Mesenchymal stem cell (in vitro differentiated cells and primary cell): ENCODE results near the gene EFS.
A peak's percentile ranks its signal among the peaks of the same experiment; 100 is the strongest.

Experiments
- DNase-seq: peaks from one replicate; pipeline ENCODE4 v3.0.0-alpha.2; 2013
- H2AFZ ChIP-seq: one replicate; pipeline ENCODE4 v1.6.1; 2013; ENCODE audit warnings: low read depth, mild to moderate bottlenecking, control low read depth, inconsistent platforms, low read length, moderate library complexity
- H2AK5ac ChIP-seq: 2 replicates; pipeline ENCODE4 v1.6.1; 2013; ENCODE audit warnings: low read length, moderate library complexity, mild to moderate bottlenecking, inconsistent platforms; ENCODE audit not compliant: severe bottlenecking
- H2BK120ac ChIP-seq: one replicate; pipeline ENCODE4 v1.6.1; 2013; ENCODE audit warnings: low read depth, mild to moderate bottlenecking, inconsistent platforms, low read length, moderate library complexity
- H2BK12ac ChIP-seq, 2 experiments: one replicate each; pipeline ENCODE4 v1.6.1; 2013; ENCODE audit warnings: inconsistent platforms in 2 of 2, low read length in 2 of 2, mild to moderate bottlenecking in 2 of 2, moderate library complexity in 2 of 2, control low read depth in 1 of 2
- H2BK15ac ChIP-seq: one replicate; pipeline ENCODE4 v1.6.1; 2013; ENCODE audit warnings: mild to moderate bottlenecking, low read depth, inconsistent platforms; ENCODE audit not compliant: poor library complexity, severe bottlenecking
- H2BK5ac ChIP-seq: 2 replicates; pipeline ENCODE4 v1.6.1; 2013; ENCODE audit warnings: low read depth, mild to moderate bottlenecking, low read length, control low read depth, inconsistent platforms; ENCODE audit not compliant: poor library complexity, severe bottlenecking
- H3K14ac ChIP-seq, 2 experiments: one replicate each; pipeline ENCODE4 v1.6.1; 2013; ENCODE audit warnings: inconsistent platforms in 2 of 2, low read length in 2 of 2, control low read depth in 1 of 2, mild to moderate bottlenecking in 1 of 2, moderate library complexity in 1 of 2
- H3K18ac ChIP-seq, 2 experiments: one replicate each; pipeline ENCODE4 v1.6.1; 2013; ENCODE audit warnings: inconsistent platforms in 2 of 2, low read length in 2 of 2, control low read depth in 1 of 2, low read depth in 1 of 2, mild to moderate bottlenecking in 1 of 2
- H3K23ac ChIP-seq, 2 experiments: one replicate each; pipeline ENCODE4 v1.6.1; 2013; ENCODE audit warnings: inconsistent platforms in 2 of 2, low read length in 2 of 2, mild to moderate bottlenecking in 2 of 2, moderate library complexity in 2 of 2, control low read depth in 1 of 2
- H3K27ac ChIP-seq: 2 replicates; pipeline ENCODE4 v1.5.1; 2013; ENCODE audit warnings: mild to moderate bottlenecking, moderate library complexity, low read length, control low read depth, inconsistent platforms; ENCODE audit not compliant: poor library complexity, severe bottlenecking
- H3K27me3 ChIP-seq, 2 experiments: 2 replicates each; pipeline versions ENCODE4 v1.6.1 to v1.7.0; 2013; ENCODE audit warnings: low read length in 2 of 2, mild to moderate bottlenecking in 2 of 2, moderate library complexity in 2 of 2, control low read depth in 1 of 2, inconsistent platforms in 1 of 2; ENCODE audit not compliant: control insufficient read depth in 1 of 2, insufficient read depth in 1 of 2
- H3K36me3 ChIP-seq, 2 experiments: 2 replicates each; pipeline versions ENCODE4 v1.6.1 to v1.7.0; 2013; ENCODE audit warnings: low read length in 2 of 2, control low read depth in 1 of 2, inconsistent platforms in 1 of 2, low read depth in 1 of 2, mild to moderate bottlenecking in 1 of 2; ENCODE audit not compliant: insufficient read depth in 2 of 2, control insufficient read depth in 1 of 2
- H3K4ac ChIP-seq, 2 experiments: one replicate each; pipeline ENCODE4 v1.6.1; 2013; ENCODE audit warnings: inconsistent platforms in 2 of 2, low read length in 2 of 2, mild to moderate bottlenecking in 2 of 2, moderate library complexity in 2 of 2, control low read depth in 1 of 2, low read depth in 1 of 2
- H3K4me1 ChIP-seq: 2 replicates; pipeline ENCODE4 v1.6.1; 2013; ENCODE audit warnings: low read depth, low read length, control low read depth; ENCODE audit not compliant: control insufficient read depth, insufficient read depth
- H3K4me2 ChIP-seq: 2 replicates; pipeline ENCODE4 v1.6.1; 2013; ENCODE audit warnings: low read length, mild to moderate bottlenecking, inconsistent platforms; ENCODE audit not compliant: poor library complexity, severe bottlenecking
- H3K4me3 ChIP-seq, 2 experiments: 2 replicates each; pipeline versions ENCODE4 v1.5.1 to v1.7.0; 2013; ENCODE audit warnings: low read length in 2 of 2, mild to moderate bottlenecking in 2 of 2, control low read depth in 1 of 2, low read depth in 1 of 2; ENCODE audit not compliant: insufficient read depth in 1 of 2
- H3K79me1 ChIP-seq: replicated peaks from 2 replicates; pipeline ENCODE4 v1.6.1; 2013; ENCODE audit warnings: mild to moderate bottlenecking, control low read depth, low read length, inconsistent platforms; ENCODE audit not compliant: poor library complexity, severe bottlenecking
- H3K9ac ChIP-seq: 2 replicates; pipeline ENCODE4 v1.7.0; 2013; ENCODE audit warnings: mild to moderate bottlenecking, low read length, moderate library complexity
- H3K9me3 ChIP-seq: 2 replicates; pipeline ENCODE4 v1.7.0; 2013; ENCODE audit warnings: mild to moderate bottlenecking, low read length; ENCODE audit not compliant: control insufficient read depth
- H4K8ac ChIP-seq: one replicate; pipeline ENCODE4 v1.6.1; 2013; ENCODE audit warnings: inconsistent platforms, mild to moderate bottlenecking, low read length, moderate library complexity
- H4K91ac ChIP-seq: one replicate; pipeline ENCODE4 v1.6.1; 2013; ENCODE audit warnings: mild to moderate bottlenecking, low read length, inconsistent platforms
- WGBS: methylation state at CpG from one replicate; pipeline ENCODE4 v1.1.7; 2013; ENCODE audit warnings: mixed read lengths; 5-methylcytosine and 5-hydroxymethylcytosine counted together

Gene EFS

DNA sequence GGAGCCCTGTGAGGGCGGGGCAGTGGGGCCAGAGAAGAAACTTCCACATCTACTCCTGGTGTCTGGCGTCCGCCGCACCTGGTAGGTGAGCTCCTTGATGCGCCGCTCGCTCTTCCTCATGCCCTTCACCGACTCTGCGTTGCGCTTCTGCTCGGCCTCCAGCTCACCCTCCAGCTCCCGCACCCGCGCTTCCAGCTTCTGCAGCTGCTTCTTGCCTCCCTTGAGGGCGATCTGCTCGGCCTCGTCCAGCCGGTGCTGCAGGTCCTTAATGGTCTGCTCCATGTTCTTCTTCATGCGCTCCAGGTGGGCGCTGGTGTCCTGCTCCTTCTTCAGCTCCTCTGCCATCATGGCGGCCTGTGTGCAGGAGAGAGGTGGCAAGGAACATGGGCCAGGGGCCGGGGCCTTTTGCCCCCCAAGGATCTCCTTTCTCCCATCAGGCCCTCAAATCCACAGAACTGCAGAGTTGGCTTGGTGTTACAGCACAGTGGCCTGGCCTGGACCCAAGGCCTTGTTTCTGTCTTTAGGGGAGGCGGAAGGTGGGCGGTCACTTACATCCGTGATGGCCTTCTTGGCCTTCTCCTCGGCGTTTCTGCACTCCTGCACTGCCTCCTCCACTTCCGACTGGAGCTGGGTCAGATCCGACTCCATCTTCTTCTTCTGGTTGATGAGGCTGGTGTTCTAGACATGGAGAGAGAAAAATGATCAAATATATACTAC, 19.6 kb upstream of the EFS start:
- no peaks in the 10 kb centered on the region for H3K4me1 ChIP-seq
- no peak overlapping the region for H2AFZ ChIP-seq
- H3K9me3 ChIP-seq = no peaks in the 10 kb centered on the region
- no peak overlapping the region for H3K9ac ChIP-seq
- H3K4me3 ChIP-seq = no peak overlapping the region
- no peak overlapping the region for H2AK5ac ChIP-seq
- DNase-seq = no peak
- H2BK120ac ChIP-seq = no peak overlapping the region
- no peak overlapping the region for H3K23ac ChIP-seq
- no peak overlapping the region for H3K4me2 ChIP-seq
- H4K8ac ChIP-seq = no peak overlapping the region
- H2BK12ac ChIP-seq = no peak overlapping the region
- no peak overlapping the region for H3K4ac ChIP-seq
- no peaks in the 10 kb centered on the region for H3K79me1 ChIP-seq
- no peak overlapping the region for H3K18ac ChIP-seq
- no peak overlapping the region for H4K91ac ChIP-seq
- H3K36me3 ChIP-seq = no peaks in the 10 kb centered on the region
- no peak overlapping the region for H3K14ac ChIP-seq
- H2BK15ac ChIP-seq = no peak overlapping the region
- 92% methylated on average over 27 of the region's 29 CpGs for WGBS
- no peak overlapping the region for H3K27ac ChIP-seq
- H2BK5ac ChIP-seq = no peak overlapping the region
- peaks cover 59 to 85% of the 10 kb centered on the region in 2 experiments for H3K27me3 ChIP-seq

DNA sequence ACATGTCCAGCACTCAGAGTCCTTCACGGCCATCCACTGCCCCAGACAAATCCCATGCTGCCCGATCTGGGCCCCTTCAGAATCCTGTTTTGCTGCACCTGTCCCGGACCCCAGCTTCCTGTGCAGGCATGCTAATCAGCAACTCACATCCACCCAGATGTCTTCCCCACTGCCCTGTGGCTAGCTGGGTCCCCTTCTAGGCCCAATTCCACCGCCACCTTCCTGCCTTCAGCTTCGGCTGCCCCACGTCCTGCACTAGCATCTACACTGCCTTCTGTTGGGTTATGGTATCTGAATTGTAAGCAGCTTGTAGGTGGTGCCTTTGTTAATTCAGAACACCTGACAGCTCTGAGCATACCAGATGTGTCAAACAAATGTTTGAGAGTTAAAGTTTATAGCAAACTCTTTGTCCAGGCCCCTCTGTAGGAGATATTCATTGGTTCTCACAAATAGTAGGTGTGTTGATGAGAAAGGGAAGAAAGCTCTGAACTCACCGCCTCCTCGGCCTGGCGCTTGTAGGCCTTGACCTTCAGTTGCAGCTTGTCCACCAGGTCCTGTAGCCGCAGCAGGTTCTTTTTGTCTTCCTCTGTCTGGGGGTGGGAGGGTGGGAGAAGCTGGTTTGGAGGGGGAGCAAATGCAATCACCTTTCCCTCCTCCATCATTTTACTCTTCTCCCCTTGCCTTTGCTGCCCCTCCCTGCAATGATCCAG, 17.9 kb upstream of the EFS start:
- Histone ChIP-seq H3K23ac (no peak overlapping the region), H3K14ac (no peak overlapping the region), H3K9ac (no peak overlapping the region), H2BK5ac (no peak overlapping the region), H3K36me3 (no peaks in the 10 kb centered on the region), H2AFZ (no peak overlapping the region), H3K4me2 (no peak overlapping the region), H3K18ac (no peak overlapping the region), H3K27me3 (peaks cover 63 to 85% of the 10 kb centered on the region in 2 experiments), H3K4ac (no peak overlapping the region), H3K4me3 (no peak overlapping the region), H3K4me1 (no peaks in the 10 kb centered on the region), H4K91ac (no peak overlapping the region), H2BK120ac (no peak overlapping the region), H2AK5ac (no peak overlapping the region), H4K8ac (no peak overlapping the region), H3K79me1 (no peaks in the 10 kb centered on the region), H3K9me3 (no peaks in the 10 kb centered on the region), H2BK12ac (no peak overlapping the region), H2BK15ac (no peak overlapping the region), H3K27ac (no peak overlapping the region)
- no peak for DNase-seq
- whole genome bisulfite sequencing = 88% methylated on average over 8 of the region's 10 CpGs

DNA sequence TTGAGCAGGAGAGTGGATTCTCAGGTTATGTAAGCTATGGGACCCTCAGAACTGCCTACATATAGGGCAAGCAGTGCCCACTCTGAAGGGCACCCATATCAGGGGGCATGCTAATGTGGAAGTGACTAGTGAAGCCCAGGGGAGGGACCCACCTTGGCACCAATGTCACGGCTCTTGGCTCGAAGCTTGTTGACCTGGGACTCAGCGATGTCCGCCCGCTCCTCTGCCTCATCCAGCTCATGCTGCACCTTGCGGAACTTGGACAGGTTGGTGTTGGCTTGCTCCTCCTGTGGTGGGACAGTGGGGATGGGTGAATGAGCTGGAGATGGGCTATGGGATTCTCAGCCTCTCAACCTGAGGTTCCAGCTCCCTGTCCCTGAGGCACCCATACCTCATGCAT, 17.3 kb upstream of the EFS start:
- no peak for DNase-seq
- 95% methylated on average over 6 of the region's 6 CpGs for WGBS
- Histone ChIP-seq H3K9ac (no peak overlapping the region), H3K36me3 (no peaks in the 10 kb centered on the region), H3K27ac (no peak overlapping the region), H3K4me2 (no peak overlapping the region), H2BK120ac (no peak overlapping the region), H3K9me3 (no peaks in the 10 kb centered on the region), H4K91ac (no peak overlapping the region), H2BK5ac (no peak overlapping the region), H3K79me1 (no peaks in the 10 kb centered on the region), H2BK12ac (no peak overlapping the region), H3K4me1 (no peaks in the 10 kb centered on the region), H3K23ac (no peak overlapping the region), H2AFZ (no peak overlapping the region), H2BK15ac (no peak overlapping the region), H4K8ac (no peak overlapping the region), H3K4me3 (no peak overlapping the region), H3K18ac (no peak overlapping the region), H3K14ac (no peak overlapping the region), H3K27me3 (peaks cover 63 to 87% of the 10 kb centered on the region in 2 experiments), H3K4ac (no peak overlapping the region), H2AK5ac (no peak overlapping the region)

DNA sequence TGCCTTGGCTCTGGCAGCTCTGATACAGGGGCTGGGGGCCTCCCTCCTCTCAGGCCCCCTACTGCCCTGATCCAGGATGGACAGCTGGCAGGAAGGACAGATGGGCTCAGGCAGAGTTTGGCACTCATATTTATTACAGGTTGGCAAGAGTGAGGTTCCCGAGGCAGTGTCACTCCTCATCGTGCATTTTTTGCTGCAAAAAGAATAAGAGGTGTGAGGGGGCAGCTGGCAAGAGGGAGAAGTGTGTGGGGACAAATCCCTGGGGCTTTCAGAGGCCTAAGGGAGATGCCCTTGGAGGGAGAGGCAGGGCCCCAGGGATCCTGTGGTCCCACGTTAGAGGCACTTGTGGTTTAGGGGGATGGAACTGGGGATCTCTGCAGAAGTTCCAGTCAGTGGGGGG, 16.9 kb upstream of the EFS start:
- no peak overlapping the region for H2AFZ ChIP-seq
- no peak overlapping the region for H4K91ac ChIP-seq
- H3K9me3 ChIP-seq = no peaks in the 10 kb centered on the region
- H3K14ac ChIP-seq = no peak overlapping the region
- no peak overlapping the region for H3K4ac ChIP-seq
- no peaks in the 10 kb centered on the region for H3K4me1 ChIP-seq
- H3K9ac ChIP-seq = no peak overlapping the region
- H2BK120ac ChIP-seq = no peak overlapping the region
- no peaks in the 10 kb centered on the region for H3K36me3 ChIP-seq
- H2BK5ac ChIP-seq = no peak overlapping the region
- H3K79me1 ChIP-seq = no peaks in the 10 kb centered on the region
- H2AK5ac ChIP-seq = no peak overlapping the region
- no peak overlapping the region for H2BK15ac ChIP-seq
- peaks cover 65 to 88% of the 10 kb centered on the region in 2 experiments for H3K27me3 ChIP-seq
- no peak overlapping the region for H3K18ac ChIP-seq
- no peak overlapping the region for H3K27ac ChIP-seq
- no peak overlapping the region for H2BK12ac ChIP-seq
- no peak overlapping the region for H3K4me2 ChIP-seq
- no peak overlapping the region for H4K8ac ChIP-seq
- 79% methylated on average over 3 of the region's 3 CpGs for WGBS
- no peak for DNase-seq
- peak overlapping the region in 1 of 2 experiments; percentile 7 for H3K4me3 ChIP-seq
- H3K23ac ChIP-seq = no peak overlapping the region
